DOHH2 (cell line): ENCODE results near the gene NATD1.

Experiments
- CTCF ChIP-seq: fragments of 200-600 bp; sonication (generic); IDR thresholded peaks from one replicate; pipeline ENCODE4 v1.5.1; 2014; ENCODE audit warnings: antibody characterized with exemption, mild to moderate bottlenecking, low read depth, low read length; ENCODE audit not compliant: poor library complexity, severe bottlenecking
- EZH2phosphoT487 ChIP-seq: fragments of 200-600 bp; sonication (generic); IDR thresholded peaks from 2 replicates; pipeline ENCODE4 v1.6.1; 2017; ENCODE audit warnings: borderline replicate concordance, mild to moderate bottlenecking, antibody characterized with exemption, low read length, moderate library complexity, mixed read lengths

GRCh38 chr17:21194703-21195102, 58.5 kb downstream of the NATD1 start:
- TF ChIP-seq CTCF: no peak
- TF ChIP-seq EZH2phosphoT487: no peak
